GM12891 (cell line): ENCODE measurements around the gene MCTP1.

ENCODE experiments used
- POLR2A ChIP-seq: IDR thresholded peaks from 2 replicates; pipeline ENCODE4 v1.6.1; 2011; ENCODE audit warnings: low read depth, low read length, control low read depth
- POLR2AphosphoS5 ChIP-seq: IDR thresholded peaks from 2 replicates; pipeline ENCODE4 v1.6.1; 2011; ENCODE audit warnings: low read depth, low read length, control low read depth

- TF ChIP-seq POLR2AphosphoS5 (no peak), POLR2A (no peak)
These were observed 523.8 kb downstream of the MCTP1 start for GRCh38 chr5:94761055-94761454.
